ENCODE results near the gene SKIC8.

GRCh38 chr15:78260489-78260888 lies 38.9 kb downstream of the SKIC8 start:
- TF ChIP-seq CTCF (IDR thresholded peaks at IDR 0.05): no peak
- TF ChIP-seq POLR2A (IDR thresholded peaks at IDR 0.05): no peak
